H7 (cell line): ENCODE data around the gene DMXL2. TPM values are rescaled to one million over a fixed set of nuclear protein-coding genes. Genes with fewer than 3 reads are reported as not detected.
A peak's percentile ranks its signal among the peaks of the same experiment; 100 is the strongest.
"Not testable (repeated sequence)": the region's sequence is repeated elsewhere in the genome, so short reads cannot be mapped to it uniquely, and the experiment has no call there.

Experiments
- DNase-seq: peaks from one replicate; pipeline ENCODE4 v3.0.0; 2012
- H3K27me3 ChIP-seq: 2 replicates; pipeline ENCODE4 v1.6.0; 2011; ENCODE audit warnings: mild to moderate bottlenecking, low read length; ENCODE audit not compliant: control insufficient read depth, insufficient read depth
- H3K36me3 ChIP-seq: replicated peaks from 2 replicates; pipeline ENCODE4 v1.5.1; 2011; ENCODE audit warnings: low read length; ENCODE audit not compliant: control insufficient read depth, insufficient read depth
- H3K4me3 ChIP-seq: 2 replicates; pipeline ENCODE4 v1.5.1; 2011; ENCODE audit warnings: low read depth, mild to moderate bottlenecking, control low read depth, low read length, moderate library complexity; ENCODE audit not compliant: insufficient read depth
- total RNA-seq: library from RNA; depleted of rRNA; stranded (reverse); fragments of >200 nt; shearing (Covaris generic); gene quantifications from 2 replicates; pipeline ENCODE4 v1.2.3, GENCODE V29; 2014; rRNA removed

The DMXL2 gene, protein sequence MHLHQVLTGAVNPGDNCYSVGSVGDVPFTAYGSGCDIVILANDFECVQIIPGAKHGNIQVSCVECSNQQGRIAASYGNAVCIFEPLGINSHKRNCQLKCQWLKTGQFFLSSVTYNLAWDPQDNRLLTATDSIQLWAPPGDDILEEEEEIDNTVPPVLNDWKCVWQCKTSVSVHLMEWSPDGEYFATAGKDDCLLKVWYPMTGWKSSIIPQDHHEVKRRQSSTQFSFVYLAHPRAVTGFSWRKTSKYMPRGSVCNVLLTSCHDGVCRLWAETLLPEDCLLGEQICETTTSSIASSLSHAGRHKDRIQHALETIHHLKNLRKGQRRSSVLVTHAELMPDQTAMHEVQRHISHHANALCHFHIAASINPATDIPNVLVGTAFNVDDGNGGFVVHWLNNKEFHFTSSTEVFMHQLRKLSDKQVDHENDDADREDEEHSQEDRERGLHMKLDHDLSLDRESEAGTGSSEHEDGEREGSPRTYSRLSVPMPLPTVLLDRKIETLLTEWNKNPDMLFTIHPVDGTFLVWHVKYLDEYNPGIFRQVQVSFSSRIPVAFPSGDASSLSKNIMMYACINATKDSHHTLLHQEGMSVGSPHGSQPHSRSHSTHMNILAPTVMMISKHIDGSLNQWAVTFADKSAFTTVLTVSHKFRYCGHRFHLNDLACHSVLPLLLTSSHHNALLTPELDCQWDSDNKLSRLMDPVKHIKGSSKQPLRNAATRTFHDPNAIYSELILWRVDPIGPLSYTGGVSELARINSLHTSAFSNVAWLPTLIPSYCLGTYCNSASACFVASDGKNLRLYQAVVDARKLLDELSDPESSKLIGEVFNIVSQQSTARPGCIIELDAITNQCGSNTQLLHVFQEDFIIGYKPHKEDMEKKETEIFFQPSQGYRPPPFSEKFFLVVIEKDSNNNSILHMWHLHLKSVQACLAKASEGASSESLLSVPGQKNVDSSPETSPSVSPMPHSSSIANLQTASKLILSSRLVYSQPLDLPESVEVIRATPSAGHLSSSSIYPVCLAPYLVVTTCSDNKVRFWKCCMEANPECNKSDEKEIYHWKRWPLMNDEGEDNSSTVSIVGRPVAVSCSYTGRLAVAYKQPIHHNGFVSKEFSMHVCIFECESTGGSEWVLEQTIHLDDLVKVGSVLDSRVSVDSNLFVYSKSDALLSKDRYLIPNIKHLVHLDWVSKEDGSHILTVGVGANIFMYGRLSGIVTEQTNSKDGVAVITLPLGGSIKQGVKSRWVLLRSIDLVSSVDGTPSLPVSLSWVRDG (N-terminal part only)
- 17.1 and 25.3 TPM in 2 replicates for total RNA-seq

DNA sequence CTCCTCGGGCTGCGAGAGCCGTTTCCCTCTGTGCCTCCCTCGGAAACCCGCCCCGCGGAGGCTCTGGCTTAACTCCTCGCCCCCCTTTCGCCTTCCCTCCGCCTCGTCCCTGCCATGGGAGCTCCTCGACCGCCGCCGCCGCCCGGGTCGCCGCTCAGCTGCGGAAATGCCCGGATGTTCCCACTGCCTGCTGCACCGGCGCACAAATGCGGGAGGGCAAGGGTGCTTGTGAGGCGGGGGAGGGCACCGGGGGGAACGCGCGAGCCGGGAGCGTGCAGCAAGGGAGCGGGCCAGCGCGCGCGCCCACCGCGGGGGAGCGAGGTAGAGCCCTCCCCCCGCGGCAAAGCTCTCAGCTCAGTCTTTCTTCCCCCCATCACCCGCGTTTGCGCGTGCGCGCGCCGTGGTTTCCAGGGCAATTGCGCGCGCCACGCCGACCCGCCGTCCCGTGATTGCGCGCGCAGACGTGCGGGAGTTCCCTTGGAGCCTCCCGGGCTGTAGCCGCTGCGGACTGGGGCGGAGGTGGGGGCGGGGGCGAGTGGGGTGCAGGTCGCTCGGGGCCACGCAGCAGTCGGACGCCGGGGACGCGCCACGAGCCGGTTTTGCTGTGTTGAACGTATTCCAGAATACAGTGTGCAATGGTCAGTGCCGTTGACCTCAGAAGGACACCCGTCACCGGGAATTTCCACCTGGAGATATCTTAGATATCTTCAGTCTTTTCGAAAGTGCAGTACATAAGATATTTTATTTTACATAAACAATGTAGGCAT, at the start of gene DMXL2:
DMXL2 (minus strand) TSS at position 168 of the 767 bp plus-strand sequence. CDS start 226 bp downstream, outside the sequence.
- DNase-seq, result peak; percentile 91
- Histone ChIP-seq H3K27me3 (peaks cover 8% of the 10 kb centered on the region), H3K4me3 (peak within 1 kb of the TSS; percentile 92)

DNA sequence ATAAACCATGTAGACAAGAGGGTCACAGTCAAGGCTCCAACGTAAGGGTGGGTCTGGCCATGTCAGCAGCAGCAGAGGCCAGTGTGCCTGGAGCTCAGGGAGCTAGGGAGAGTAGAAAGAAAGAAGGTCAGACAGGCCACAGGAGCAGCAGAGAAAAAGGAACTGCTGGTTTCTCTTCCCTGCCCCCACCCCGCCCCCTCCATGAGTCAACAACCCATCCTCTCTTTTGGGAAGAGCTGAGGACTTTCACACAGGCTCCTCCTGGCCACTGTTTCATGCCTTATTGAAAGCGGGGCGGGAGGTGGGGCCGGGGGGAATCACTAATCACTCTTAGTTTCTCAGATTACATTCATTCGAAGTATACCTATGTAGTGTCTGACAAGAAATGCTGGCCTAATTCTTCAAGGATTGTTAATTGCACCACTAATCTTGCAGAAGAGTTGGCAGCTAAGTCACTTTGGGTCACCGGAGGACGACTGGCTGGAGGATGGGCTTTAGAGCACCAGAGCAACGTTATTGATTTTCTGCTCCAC, 49.6 kb upstream of the DMXL2 start:
- Histone ChIP-seq H3K27me3 (no peaks in the 10 kb centered on the region), H3K36me3 (no peaks in the 10 kb centered on the region), H3K4me3 (no peak overlapping the region)
- peak; percentile 17 for DNase-seq

More for the DNA sequence above, at the start of gene DMXL2:
- H3K36me3 ChIP-seq, result no peaks in the 10 kb centered on the region

DNA sequence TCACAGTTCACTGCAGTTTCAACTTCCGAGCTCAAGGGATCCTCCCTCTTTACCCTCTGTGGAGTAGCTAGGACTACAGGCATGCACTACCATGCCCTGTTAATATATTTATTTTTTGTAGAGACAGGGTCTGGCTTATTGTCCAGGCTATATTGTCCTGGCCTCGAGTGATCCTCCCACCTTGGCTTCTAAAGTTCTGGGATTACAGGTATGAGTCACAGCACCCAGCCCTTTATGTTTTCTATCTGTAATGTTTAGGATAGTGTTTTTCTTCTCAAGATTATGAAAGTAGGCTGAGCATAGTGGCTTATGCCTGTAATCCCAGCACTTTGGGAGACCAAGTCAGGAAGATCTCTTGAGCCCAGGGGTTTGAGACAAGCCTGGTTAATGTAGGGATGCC, 46.8 kb upstream of the DMXL2 start:
- no peak for DNase-seq
- no peaks in the 10 kb centered on the region for H3K36me3 ChIP-seq
- H3K27me3 ChIP-seq, result no peaks in the 10 kb centered on the region
- H3K4me3 ChIP-seq, result no peak overlapping the region

DNA sequence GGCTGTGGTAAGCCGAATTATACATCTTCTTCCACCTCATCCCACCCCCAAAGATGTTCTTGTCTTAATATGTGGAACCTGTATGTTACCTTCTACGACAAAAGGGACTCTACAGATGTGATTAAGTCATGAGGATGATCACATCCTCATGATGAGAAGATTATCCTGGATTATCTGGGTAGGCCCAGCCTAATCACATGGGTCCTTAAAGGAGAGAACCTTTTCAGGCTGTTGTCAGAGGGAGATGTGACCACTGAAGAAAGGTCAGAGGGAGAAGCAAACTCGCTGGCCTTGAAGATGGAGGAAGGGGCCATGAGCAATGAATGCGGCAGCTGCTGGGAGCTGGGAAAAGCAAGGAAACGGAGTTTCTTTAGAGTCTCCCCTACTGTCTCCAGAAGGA, 45.9 kb upstream of the DMXL2 start:
- H3K4me3 ChIP-seq, result no peak overlapping the region
- no peaks in the 10 kb centered on the region for H3K27me3 ChIP-seq
- no peaks in the 10 kb centered on the region for H3K36me3 ChIP-seq
- DNase-seq, result no peak

GRCh38 chr15:51667478-51667877, 44.9 kb upstream of the DMXL2 start:
- no peak overlapping the region for H3K4me3 ChIP-seq
- H3K27me3 ChIP-seq, result no peaks in the 10 kb centered on the region
- no peak for DNase-seq
- no peaks in the 10 kb centered on the region for H3K36me3 ChIP-seq

DNA sequence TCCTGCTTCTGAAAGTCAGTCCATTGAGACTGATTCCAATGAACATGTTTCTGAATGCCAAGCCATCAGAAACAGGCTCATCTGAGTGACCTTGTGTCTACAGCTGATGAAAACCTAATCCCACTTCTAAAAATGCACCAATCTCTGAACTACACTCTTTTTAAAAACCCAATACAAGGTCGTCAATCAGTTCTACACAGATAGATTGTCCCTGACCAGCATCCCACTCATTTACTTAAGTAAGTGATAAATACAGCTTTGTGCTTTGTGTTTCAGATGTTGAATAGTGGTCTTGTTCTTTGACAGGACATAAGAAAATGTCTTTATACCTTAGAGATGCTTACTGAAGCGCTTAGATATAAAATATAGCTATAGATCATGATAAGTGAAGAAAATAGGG, 38.5 kb upstream of the DMXL2 start:
- no peaks in the 10 kb centered on the region for H3K27me3 ChIP-seq
- no peaks in the 10 kb centered on the region for H3K36me3 ChIP-seq
- DNase-seq, result no peak
- no peak overlapping the region for H3K4me3 ChIP-seq

DNA sequence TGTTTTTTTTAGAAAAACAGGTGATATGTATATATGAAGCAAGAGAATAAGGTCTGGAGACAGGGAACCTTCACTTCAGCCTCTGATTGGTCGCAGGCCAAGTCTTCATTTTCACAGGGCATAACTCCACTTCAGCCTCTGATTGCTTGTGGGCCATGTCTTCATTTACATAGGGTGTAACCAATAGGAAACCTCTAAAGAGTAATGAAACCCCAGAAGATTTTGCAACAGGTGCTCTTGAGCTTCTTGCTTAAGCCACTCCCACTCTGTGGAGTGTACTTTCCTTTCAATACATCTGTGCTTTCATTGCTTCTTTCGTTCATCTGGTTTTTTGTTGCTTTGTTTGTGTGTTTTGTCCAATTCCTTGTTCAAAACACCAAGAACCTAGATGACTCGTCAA, 36.1 kb upstream of the DMXL2 start:
- Histone ChIP-seq H3K36me3 (no peaks in the 10 kb centered on the region), H3K27me3 (no peaks in the 10 kb centered on the region), H3K4me3 (no peak overlapping the region)
- DNase-seq, result no peak

DNA sequence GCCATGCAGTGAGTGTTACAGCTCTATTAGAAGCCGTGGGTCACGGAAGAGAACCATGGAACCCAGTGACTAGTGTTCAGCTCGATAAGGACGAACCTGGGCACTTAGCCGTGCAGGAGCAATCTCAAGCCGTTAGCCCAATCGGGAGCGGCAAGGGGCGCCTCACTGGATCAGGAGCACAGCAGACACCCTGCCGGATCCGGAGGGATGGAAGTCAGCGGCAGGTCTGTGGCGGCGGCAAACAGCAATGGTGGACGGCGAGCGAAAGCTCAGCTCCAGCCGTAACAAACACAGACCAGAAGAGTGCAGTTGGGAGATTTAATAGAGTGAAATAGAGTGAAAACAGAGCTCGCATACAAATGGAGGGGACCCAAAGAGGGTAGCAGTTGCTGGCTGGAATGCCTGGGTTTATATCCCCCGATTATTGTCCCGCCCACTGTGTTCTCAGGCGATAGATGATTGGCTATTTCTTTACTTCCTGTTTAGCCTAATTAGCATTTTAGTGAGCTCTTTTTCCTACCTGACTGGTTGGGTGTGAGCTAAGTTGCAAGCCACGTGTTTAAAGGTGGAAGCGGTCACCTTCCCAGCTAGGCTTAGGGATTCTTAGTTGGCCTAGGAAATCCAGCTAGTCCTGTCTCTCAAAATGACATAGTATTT, 33.0 kb upstream of the DMXL2 start:
- not testable (repeated sequence) for H3K36me3 ChIP-seq, H3K27me3 ChIP-seq, H3K4me3 ChIP-seq, DNase-seq

- no peaks in the 10 kb centered on the region; the same call in 1 of the 2 replicates for H3K27me3 ChIP-seq
- DNase-seq, result no peak
- H3K4me3 ChIP-seq, result no peak overlapping the region
- no peaks in the 10 kb centered on the region for H3K36me3 ChIP-seq
These were observed 29.6 kb upstream of the DMXL2 start for GRCh38 chr15:51652084-51652668.

GRCh38 chr15:51649659-51650521, 27.3 kb upstream of the DMXL2 start:
- Histone ChIP-seq H3K36me3 (no peaks in the 10 kb centered on the region), H3K27me3 (no peaks in the 10 kb centered on the region; the same call in 1 of the 2 replicates), H3K4me3 (no peak overlapping the region)
- DNase-seq, result peak; percentile 53

DNA sequence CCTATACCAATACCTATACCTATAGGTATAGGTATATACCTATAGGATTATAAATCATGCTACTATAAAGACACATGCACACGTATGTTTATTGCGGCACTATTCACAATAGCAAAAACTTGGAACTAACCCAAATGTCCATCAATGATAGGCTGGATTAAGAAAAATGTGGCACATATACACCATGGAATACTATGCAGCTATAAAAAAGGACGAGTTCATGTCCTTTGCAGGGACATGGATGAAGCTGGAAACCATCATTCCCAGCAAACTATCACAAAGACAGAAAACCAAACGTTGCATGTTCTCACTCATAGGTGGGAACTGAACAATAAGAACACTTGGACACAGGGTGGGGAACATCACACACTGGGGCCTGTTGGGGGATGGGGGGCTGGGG, 26.1 kb upstream of the DMXL2 start:
- not testable (repeated sequence) for DNase-seq, H3K36me3 ChIP-seq, H3K4me3 ChIP-seq, H3K27me3 ChIP-seq

- not testable (repeated sequence) for H3K27me3 ChIP-seq, H3K36me3 ChIP-seq, H3K4me3 ChIP-seq, DNase-seq
These were observed 25.5 kb upstream of the DMXL2 start for GRCh38 chr15:51648101-51648500.
